K562 (cell line): Measurements from ENCODE around the gene DHTKD1. TPM values are rescaled to one million over a fixed set of nuclear protein-coding genes. Genes with fewer than 3 reads are reported as not detected.

Experiments used
- ARID3B ChIP-seq: fragments of 250-450 bp; sonication (Bioruptor Pico); IDR thresholded peaks from 2 replicates; pipeline ENCODE4 v1.4.0; 2020; ENCODE audit warnings: borderline replicate concordance
- BRF1 ChIP-seq: IDR thresholded peaks from 3 replicates; pipeline ENCODE4 v1.6.1; 2011; ENCODE audit warnings: borderline replicate concordance, mild to moderate bottlenecking; ENCODE audit not compliant: insufficient read length; ENCODE audit errors: extremely low read depth
- FOSL1 ChIP-seq: fragments of 200-800 bp; sonication (Bioruptor generic); conservative IDR thresholded peaks from 2 replicates; pipeline ENCODE4 v1.6.1; 2016; ENCODE audit warnings: missing genetic modification characterization, missing compliant biosample characterization
- GTF2E2 ChIP-seq: fragments of 200-800 bp; sonication (Bioruptor generic); IDR thresholded peaks from 2 replicates; pipeline ENCODE4 v1.6.1; 2016; ENCODE audit warnings: missing genetic modification characterization, missing compliant biosample characterization
- HDAC3 ChIP-seq: fragments of 450-650 bp; IDR thresholded peaks from 2 replicates; pipeline ENCODE4 v1.6.1; 2018; ENCODE audit warnings: borderline replicate concordance, mild to moderate bottlenecking, moderate library complexity; ENCODE audit not compliant: partially characterized antibody
- HDGF ChIP-seq: fragments of 450-650 bp; IDR thresholded peaks from 2 replicates; pipeline ENCODE4 v1.6.1; 2016
- MTA2 ChIP-seq: fragments of 450-650 bp; IDR thresholded peaks from 2 replicates; pipeline ENCODE4 v1.6.1; 2016; ENCODE audit warnings: low read depth
- MYNN ChIP-seq, 2 experiments: sonication (generic); formaldehyde crosslinking in 1 of 2; IDR thresholded peaks; 2 replicates each; pipeline versions ENCODE4 v1.5.0 to v1.6.1; 2016 to 2020; ENCODE audit warnings: antibody characterized with exemption in 1 of 2, missing genetic modification reagents in 1 of 2
- NFRKB ChIP-seq: fragments of 450-650 bp; IDR thresholded peaks from 2 replicates; pipeline ENCODE4 v1.6.1; 2016; ENCODE audit warnings: low read depth
- NR4A1 ChIP-seq, 2 experiments: fragments of 250-450 bp in 1 of 2; fragments of 450-650 bp in 1 of 2; sonication (Bioruptor Pico) in 1 of 2; IDR thresholded peaks; 2 replicates each; pipeline versions ENCODE4 v1.4.0 to v1.6.1; 2016 to 2020; ENCODE audit warnings: mild to moderate bottlenecking in 2 of 2, missing compliant biosample characterization in 1 of 2, missing genetic modification characterization in 1 of 2, moderate library complexity in 1 of 2
- SMAD4 ChIP-seq: fragments of 250-450 bp; sonication (Bioruptor Pico); conservative IDR thresholded peaks from 2 replicates; pipeline ENCODE4 v1.8.0; 2021; ENCODE audit warnings: inconsistent platforms, mild to moderate bottlenecking, moderate library complexity
- TAF15 ChIP-seq: fragments of 200-400 bp; formaldehyde crosslinking; IDR thresholded peaks from 2 replicates; pipeline ENCODE4 v1.6.1; 2017; ENCODE audit warnings: mild to moderate bottlenecking, low read depth, low read length, moderate library complexity
- ZFP30 ChIP-seq: fragments of 250-450 bp; sonication (Bioruptor Pico); IDR thresholded peaks from 2 replicates; pipeline ENCODE4 v1.8.0; 2022; ENCODE audit warnings: moderate library complexity, mild to moderate bottlenecking, inconsistent platforms, borderline replicate concordance
- ZNF347 ChIP-seq: fragments of 450-650 bp; formaldehyde crosslinking; IDR thresholded peaks from 2 replicates; pipeline ENCODE4 v1.4.0; 2020; ENCODE audit warnings: low read depth, mild to moderate bottlenecking, moderate library complexity
- ZNF584 ChIP-seq: fragments of 200-800 bp; sonication (Bioruptor generic); IDR thresholded peaks from 2 replicates; pipeline ENCODE4 v1.6.1; 2016; ENCODE audit warnings: low read depth, mild to moderate bottlenecking, missing genetic modification characterization, missing compliant biosample characterization
- polyA plus RNA-seq, 8 experiments: library from polyadenylated mRNA; depleted of rRNA in 4 of 8; stranded (reverse) in 5 of 8; unstranded in 3 of 8; fragments of >200 nt; fragmentation: Nextera tagmentation in 2 of 8; fragmentation: Illumina TruSeq in 1 of 8; extraction: Ambion mirVana in 2 of 8; extraction: Trizol in 1 of 8; gene quantifications; 2 replicates each; pipeline versions ENCODE4 v1.2.1 to v1.2.3, GENCODE V29; 2011 to 2014; ENCODE audit warnings: inconsistent platforms in 1 of 8, missing spikeins in 1 of 8
- total RNA-seq, 7 experiments: library from RNA; depleted of rRNA in 6 of 7; stranded (reverse); fragments of >200 nt in 6 of 7; fragmentation: Illumina TruSeq in 2 of 7; extraction: Trizol in 2 of 7; gene quantifications; 2 replicates each; pipeline versions ENCODE4 v1.2.1 to v1.2.3, GENCODE V29; 2011 to 2021; ENCODE audit warnings: low replicate concordance in 1 of 7
- TF ChIP-seq, protein P1 (sequence below), 3 experiments: IDR thresholded peaks in 2 of 3; conservative IDR thresholded peaks in 1 of 3; 2 replicates each; pipeline ENCODE4 v1.5.1; 2011 to 2012; ENCODE audit warnings: low read length in 3 of 3, mild to moderate bottlenecking in 3 of 3, control low read depth in 2 of 3, improper control_type of control experiment in 1 of 3, inconsistent platforms in 1 of 3, low read depth in 1 of 3, mixed read lengths in 1 of 3, moderate library complexity in 1 of 3; ENCODE audit not compliant: insufficient read depth in 2 of 3
- TF ChIP-seq, protein P2 (sequence below): fragments of 450-650 bp; IDR thresholded peaks from 2 replicates; pipeline ENCODE4 v1.6.1; 2016; ENCODE audit warnings: mild to moderate bottlenecking
- TF ChIP-seq, protein P3 (sequence below): fragments of 450-650 bp; IDR thresholded peaks from 2 replicates; pipeline ENCODE4 v1.6.1; 2018; ENCODE audit warnings: mild to moderate bottlenecking, low read depth; ENCODE audit not compliant: partially characterized antibody

DHTKD1 gene
- total and polyA plus RNA-seq, 9 of the 15 experiments (the other 6 are each of a cell fraction or from before 2014, with no cell fraction given), result 3.1 to 19.7 (median 6.8) TPM

DNA sequence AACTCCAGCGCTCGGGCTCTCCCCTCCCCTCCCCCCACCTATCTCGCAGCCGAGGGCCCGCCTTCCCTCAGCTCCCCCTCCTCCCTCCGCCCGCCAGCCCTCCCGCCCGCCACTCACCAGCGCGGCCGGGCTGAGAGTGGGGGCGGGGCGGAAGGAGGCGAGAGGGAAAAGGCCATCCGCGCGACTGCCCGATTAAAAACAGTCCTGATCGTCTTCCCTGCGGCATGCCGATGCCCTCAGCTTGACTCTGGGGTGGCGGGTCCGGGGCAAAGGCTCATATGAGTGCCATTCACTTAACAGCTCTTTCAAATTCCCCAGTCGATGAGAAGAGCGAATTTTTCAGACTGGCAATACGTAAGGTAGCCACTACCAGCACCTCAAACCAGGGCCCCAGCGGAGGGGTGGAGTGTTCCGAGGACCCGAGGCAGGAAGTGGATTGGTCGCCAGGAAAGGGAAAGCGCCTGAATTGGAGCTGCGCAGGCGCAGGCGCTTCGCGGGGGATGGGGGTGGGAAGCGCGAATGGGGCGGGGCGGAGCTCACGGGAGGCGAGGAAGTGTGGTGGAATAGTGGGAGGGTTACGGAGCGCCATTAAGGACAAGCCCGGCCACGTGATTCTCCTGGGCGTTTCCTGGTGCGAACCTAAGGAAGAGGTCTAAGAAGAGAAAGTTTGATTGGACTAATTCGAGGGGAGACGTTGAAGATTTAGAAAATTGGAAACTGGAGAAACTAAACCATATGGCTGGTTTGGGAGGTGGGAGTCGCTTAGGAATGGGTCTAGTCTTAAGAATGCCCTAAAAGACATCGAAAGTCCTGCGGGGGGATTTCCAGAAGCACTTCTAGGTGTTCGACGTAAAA lies 25.7 kb upstream of the DHTKD1 start, which contains the start of gene UPF2 (continued):
- TF ChIP-seq ARID3B (CRISPR knock-in tag), result no peak
- TF ChIP-seq ZNF584, result 0 out of 2 replicates have a peak, but pooled peaks have one; percentile 10
- TF ChIP-seq ZNF347 (CRISPR knock-in tag), result no peak
- TF ChIP-seq, protein P1, sequence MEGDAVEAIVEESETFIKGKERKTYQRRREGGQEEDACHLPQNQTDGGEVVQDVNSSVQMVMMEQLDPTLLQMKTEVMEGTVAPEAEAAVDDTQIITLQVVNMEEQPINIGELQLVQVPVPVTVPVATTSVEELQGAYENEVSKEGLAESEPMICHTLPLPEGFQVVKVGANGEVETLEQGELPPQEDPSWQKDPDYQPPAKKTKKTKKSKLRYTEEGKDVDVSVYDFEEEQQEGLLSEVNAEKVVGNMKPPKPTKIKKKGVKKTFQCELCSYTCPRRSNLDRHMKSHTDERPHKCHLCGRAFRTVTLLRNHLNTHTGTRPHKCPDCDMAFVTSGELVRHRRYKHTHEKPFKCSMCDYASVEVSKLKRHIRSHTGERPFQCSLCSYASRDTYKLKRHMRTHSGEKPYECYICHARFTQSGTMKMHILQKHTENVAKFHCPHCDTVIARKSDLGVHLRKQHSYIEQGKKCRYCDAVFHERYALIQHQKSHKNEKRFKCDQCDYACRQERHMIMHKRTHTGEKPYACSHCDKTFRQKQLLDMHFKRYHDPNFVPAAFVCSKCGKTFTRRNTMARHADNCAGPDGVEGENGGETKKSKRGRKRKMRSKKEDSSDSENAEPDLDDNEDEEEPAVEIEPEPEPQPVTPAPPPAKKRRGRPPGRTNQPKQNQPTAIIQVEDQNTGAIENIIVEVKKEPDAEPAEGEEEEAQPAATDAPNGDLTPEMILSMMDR (IDR thresholded peaks at IDR 0.05 in 2 of 3, conservative IDR thresholded peaks at IDR 0.05 in 1 of 3; ENCODE audit: insufficient read depth in 2 of 3, low read depth in 1 of 3, low read length in 3 of 3), result no peak
- TF ChIP-seq HDAC3, result no peak
- peak; percentile 10; the same call in 1 of the 2 replicates for TF ChIP-seq MYNN (IDR thresholded peaks at IDR 0.05)
- no peak for TF ChIP-seq MYNN (CRISPR knock-in tag; IDR thresholded peaks at IDR 0.05)
- TF ChIP-seq, protein P2, sequence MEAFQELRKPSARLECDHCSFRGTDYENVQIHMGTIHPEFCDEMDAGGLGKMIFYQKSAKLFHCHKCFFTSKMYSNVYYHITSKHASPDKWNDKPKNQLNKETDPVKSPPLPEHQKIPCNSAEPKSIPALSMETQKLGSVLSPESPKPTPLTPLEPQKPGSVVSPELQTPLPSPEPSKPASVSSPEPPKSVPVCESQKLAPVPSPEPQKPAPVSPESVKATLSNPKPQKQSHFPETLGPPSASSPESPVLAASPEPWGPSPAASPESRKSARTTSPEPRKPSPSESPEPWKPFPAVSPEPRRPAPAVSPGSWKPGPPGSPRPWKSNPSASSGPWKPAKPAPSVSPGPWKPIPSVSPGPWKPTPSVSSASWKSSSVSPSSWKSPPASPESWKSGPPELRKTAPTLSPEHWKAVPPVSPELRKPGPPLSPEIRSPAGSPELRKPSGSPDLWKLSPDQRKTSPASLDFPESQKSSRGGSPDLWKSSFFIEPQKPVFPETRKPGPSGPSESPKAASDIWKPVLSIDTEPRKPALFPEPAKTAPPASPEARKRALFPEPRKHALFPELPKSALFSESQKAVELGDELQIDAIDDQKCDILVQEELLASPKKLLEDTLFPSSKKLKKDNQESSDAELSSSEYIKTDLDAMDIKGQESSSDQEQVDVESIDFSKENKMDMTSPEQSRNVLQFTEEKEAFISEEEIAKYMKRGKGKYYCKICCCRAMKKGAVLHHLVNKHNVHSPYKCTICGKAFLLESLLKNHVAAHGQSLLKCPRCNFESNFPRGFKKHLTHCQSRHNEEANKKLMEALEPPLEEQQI, result peak; percentile 77
- TF ChIP-seq NR4A1 (CRISPR knock-in tag; IDR thresholded peaks at IDR 0.05), result no peak
- no peak for TF ChIP-seq NR4A1 (tag; IDR thresholded peaks at IDR 0.05)
- TF ChIP-seq SMAD4, result peak; percentile 39; the same call in 1 of the 2 replicates
- TF ChIP-seq, protein P3, sequence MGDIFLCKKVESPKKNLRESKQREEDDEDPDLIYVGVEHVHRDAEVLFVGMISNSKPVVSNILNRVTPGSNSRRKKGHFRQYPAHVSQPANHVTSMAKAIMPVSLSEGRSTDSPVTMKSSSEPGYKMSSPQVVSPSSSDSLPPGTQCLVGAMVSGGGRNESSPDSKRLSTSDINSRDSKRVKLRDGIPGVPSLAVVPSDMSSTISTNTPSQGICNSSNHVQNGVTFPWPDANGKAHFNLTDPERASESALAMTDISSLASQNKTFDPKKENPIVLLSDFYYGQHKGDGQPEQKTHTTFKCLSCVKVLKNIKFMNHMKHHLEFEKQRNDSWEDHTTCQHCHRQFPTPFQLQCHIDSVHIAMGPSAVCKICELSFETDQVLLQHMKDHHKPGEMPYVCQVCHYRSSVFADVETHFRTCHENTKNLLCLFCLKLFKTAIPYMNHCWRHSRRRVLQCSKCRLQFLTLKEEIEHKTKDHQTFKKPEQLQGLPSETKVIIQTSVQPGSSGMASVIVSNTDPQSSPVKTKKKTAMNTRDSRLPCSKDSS, result no peak
- no peak for TF ChIP-seq HDGF
- peak; percentile 52; the same call in 1 of the 2 replicates for TF ChIP-seq GTF2E2 (tag)
- TF ChIP-seq MTA2, result no peak
- no peak for TF ChIP-seq BRF1
- no peak for TF ChIP-seq TAF15
- TF ChIP-seq ZFP30 (CRISPR knock-in tag), result no peak
- peak; percentile 61; the same call in 1 of the 2 replicates for TF ChIP-seq NFRKB
- TF ChIP-seq FOSL1 (tag), result peak; percentile 64
